AG10803 (cell line): ENCODE data around the gene COL4A6.

Experiments used
- DNase-seq: peaks from one replicate; pipeline ENCODE4 v3.0.0; 2010; ENCODE audit warnings: low read depth
- H3K4me3 ChIP-seq: 2 replicates; pipeline ENCODE4 v1.5.1; 2011; ENCODE audit warnings: mild to moderate bottlenecking, low read length, control low read depth
- CTCF ChIP-seq: conservative IDR thresholded peaks from 2 replicates; pipeline ENCODE4 v1.5.1; 2011; ENCODE audit warnings: mild to moderate bottlenecking, low read length, control low read depth, inconsistent platforms

COL4A6 gene

GRCh38 chrX:108349210-108349609, 89.0 kb downstream of the COL4A6 start:
- no peak for TF ChIP-seq CTCF
- no peak overlapping the region for H3K4me3 ChIP-seq
- DNase-seq: no peak

- H3K4me3 ChIP-seq: no peak overlapping the region
- DNase-seq: no peak
- no peak for TF ChIP-seq CTCF
Measured at GRCh38 chrX:108348525-108348924, 89.7 kb downstream of the COL4A6 start.

- H3K4me3 ChIP-seq: no peak overlapping the region
- no peak for DNase-seq
- no peak for TF ChIP-seq CTCF
Measured at GRCh38 chrX:108347800-108348199, 90.4 kb downstream of the COL4A6 start.

- H3K4me3 ChIP-seq: no peak overlapping the region
- no peak for DNase-seq
- TF ChIP-seq CTCF: no peak
Measured at GRCh38 chrX:108344216-108344615, 94.0 kb downstream of the COL4A6 start.

- no peak for TF ChIP-seq CTCF
- no peak overlapping the region for H3K4me3 ChIP-seq
- DNase-seq: no peak
Measured at GRCh38 chrX:108341947-108342346, 96.3 kb downstream of the COL4A6 start.

GRCh38 chrX:108332281-108332680, 105.9 kb downstream of the COL4A6 start:
- no peak for DNase-seq
- H3K4me3 ChIP-seq: no peak overlapping the region
- no peak for TF ChIP-seq CTCF

GRCh38 chrX:108331126-108331909, 106.9 kb downstream of the COL4A6 start:
- no peak for TF ChIP-seq CTCF
- no peak overlapping the region for H3K4me3 ChIP-seq
- no peak for DNase-seq
